Cardiac muscle cell (in vitro differentiated cells and primary cell): ENCODE results near the gene ADAP1. TPM values are rescaled to one million over a fixed set of nuclear protein-coding genes. Genes with fewer than 3 reads are reported as not detected.
"Not testable (repeated sequence)": the region's sequence is repeated elsewhere in the genome, so short reads cannot be mapped to it uniquely, and the experiment has no call there.

Experiments
- DNase-seq, 2 donors: peaks; one replicate each; pipeline versions ENCODE4 v3.0.0 to v3.0.0-alpha.2; 2010 to 2017; ENCODE audit warnings: low read depth in 1 of 2, low spot score in 1 of 2
- H3K27ac ChIP-seq: fragments of 200-600 bp; sonication (generic); 2 replicates; pipeline ENCODE4 v1.5.1; 2016
- H3K27me3 ChIP-seq: fragments of 200-600 bp; sonication (generic); 2 replicates; pipeline ENCODE4 v1.6.0; 2016; ENCODE audit warnings: control low read depth
- H3K36me3 ChIP-seq: fragments of 200-600 bp; sonication (generic); 2 replicates; pipeline ENCODE4 v1.5.1; 2016; ENCODE audit warnings: control low read depth
- H3K4me1 ChIP-seq: fragments of 200-600 bp; sonication (generic); 2 replicates; pipeline ENCODE4 v1.8.1; 2017; ENCODE audit warnings: low read depth, mild to moderate bottlenecking, mixed run types
- H3K4me3 ChIP-seq: fragments of 200-600 bp; sonication (generic); 2 replicates; pipeline ENCODE4 v1.5.1; 2016; ENCODE audit warnings: mild to moderate bottlenecking
- H3K9me3 ChIP-seq: fragments of 200-600 bp; sonication (generic); 2 replicates; pipeline ENCODE4 v1.5.1; 2017; ENCODE audit warnings: low read depth, mild to moderate bottlenecking, control low read depth
- polyA plus RNA-seq: library from polyadenylated mRNA; unstranded; fragments of >200 nt; fragmentation: Nextera tagmentation; extraction: Ambion mirVana; gene quantifications from 2 replicates; pipeline ENCODE4 v1.2.1, GENCODE V29; 2016
- total RNA-seq: library from RNA; depleted of rRNA; stranded (reverse); fragments of >200 nt; gene quantifications from 2 replicates; pipeline ENCODE4 v1.2.3, GENCODE V29; 2016
- TF ChIP-seq, protein P1 (sequence below): IDR thresholded peaks from 2 replicates; pipeline ENCODE4 v1.5.1; 2012; ENCODE audit warnings: low read depth, mild to moderate bottlenecking, low read length

ADAP1 gene
- total and polyA plus RNA-seq, 2 experiments from 2014 or later, result 12.0 to 14.4 TPM

DNA sequence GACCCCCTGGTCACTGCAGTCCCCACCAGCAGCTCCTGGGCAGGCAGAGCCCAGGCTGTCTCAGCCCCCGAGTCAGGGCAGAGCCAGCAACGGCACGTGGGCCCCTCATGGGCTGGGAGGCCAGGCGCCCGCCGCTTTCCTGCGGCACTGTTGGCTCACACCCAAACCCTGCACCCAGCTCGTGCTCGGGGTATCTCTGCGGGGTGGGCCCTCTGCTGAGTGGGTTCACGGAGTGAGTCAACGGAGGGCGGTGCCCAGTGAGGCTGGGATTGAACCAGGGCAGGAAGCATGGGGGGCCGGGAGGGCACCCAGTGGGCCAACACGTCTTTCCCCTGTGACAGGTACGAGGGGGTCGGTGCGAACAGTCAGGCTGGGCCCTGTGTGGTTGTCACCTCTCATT lies 28.9 kb downstream of the ADAP1 start:
- no peak for DNase-seq
- H3K4me3 ChIP-seq, result no peak overlapping the region
- no peaks in the 10 kb centered on the region for H3K4me1 ChIP-seq
- TF ChIP-seq, protein P1, sequence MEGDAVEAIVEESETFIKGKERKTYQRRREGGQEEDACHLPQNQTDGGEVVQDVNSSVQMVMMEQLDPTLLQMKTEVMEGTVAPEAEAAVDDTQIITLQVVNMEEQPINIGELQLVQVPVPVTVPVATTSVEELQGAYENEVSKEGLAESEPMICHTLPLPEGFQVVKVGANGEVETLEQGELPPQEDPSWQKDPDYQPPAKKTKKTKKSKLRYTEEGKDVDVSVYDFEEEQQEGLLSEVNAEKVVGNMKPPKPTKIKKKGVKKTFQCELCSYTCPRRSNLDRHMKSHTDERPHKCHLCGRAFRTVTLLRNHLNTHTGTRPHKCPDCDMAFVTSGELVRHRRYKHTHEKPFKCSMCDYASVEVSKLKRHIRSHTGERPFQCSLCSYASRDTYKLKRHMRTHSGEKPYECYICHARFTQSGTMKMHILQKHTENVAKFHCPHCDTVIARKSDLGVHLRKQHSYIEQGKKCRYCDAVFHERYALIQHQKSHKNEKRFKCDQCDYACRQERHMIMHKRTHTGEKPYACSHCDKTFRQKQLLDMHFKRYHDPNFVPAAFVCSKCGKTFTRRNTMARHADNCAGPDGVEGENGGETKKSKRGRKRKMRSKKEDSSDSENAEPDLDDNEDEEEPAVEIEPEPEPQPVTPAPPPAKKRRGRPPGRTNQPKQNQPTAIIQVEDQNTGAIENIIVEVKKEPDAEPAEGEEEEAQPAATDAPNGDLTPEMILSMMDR, result no peak
- no peaks in the 10 kb centered on the region for H3K27me3 ChIP-seq
- H3K9me3 ChIP-seq, result no peaks in the 10 kb centered on the region
- H3K36me3 ChIP-seq, result no peaks in the 10 kb centered on the region
- no peak overlapping the region for H3K27ac ChIP-seq

DNA sequence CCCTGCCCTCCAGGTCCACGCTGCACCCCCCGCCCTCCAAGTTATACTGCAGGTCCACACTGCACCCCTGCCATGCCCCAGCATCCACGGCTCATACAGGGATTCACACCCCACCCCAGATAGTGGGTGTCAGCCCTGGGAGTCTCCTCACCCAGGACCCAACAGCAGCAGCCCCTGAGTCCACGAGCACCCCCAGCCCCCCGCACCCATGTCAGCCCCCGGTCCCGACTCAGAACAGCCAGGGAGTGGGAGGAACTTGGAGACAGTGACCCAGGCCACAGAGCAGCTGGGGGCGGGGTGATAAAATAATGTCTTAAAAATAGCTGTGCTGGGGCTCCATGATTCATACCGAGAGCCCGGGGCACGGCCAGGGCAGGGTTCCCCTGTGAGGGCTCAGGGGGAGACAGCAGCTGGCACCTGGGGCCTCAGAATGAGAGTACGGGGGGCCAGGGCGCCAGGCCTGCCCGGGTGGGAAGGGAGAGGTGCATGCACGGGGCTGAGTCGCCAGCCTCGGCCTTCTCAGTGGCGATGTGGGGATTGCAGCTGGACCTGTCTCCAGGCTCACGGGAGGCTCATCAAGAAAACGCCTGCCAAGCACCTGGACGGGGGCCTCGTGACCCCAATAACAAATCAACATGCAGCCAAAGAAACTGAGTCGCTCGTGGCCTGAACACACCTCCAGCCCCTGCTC lies 29.8 kb downstream of the ADAP1 start:
- Histone ChIP-seq H3K4me1 (no peaks in the 10 kb centered on the region), H3K27me3 (no peaks in the 10 kb centered on the region), H3K27ac (no peak overlapping the region), H3K4me3 (no peak overlapping the region), H3K36me3 (no peaks in the 10 kb centered on the region), H3K9me3 (no peaks in the 10 kb centered on the region)
- TF ChIP-seq, protein P1, result no peak
- DNase-seq, result no peak

DNA sequence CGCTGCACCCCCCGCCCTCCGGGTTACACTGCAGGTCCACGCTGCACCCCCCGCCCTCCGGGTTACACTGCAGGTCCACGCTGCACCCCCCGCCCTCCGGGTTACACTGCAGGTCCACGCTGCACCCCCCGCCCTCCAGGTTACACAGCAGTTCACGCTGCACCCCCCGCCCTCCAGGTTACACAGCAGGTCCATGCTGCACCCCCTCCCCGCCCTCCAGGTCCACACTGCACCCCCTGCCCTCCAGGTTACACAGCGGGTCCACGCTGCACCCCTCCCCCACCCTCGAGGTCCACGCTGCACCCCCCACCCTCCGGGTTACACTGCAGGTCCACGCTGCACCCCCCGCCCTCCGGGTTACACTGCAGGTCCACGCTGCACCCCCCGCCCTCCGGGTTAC lies 30.4 kb downstream of the ADAP1 start:
- not testable (repeated sequence) for DNase-seq, H3K9me3 ChIP-seq, H3K27ac ChIP-seq, H3K4me3 ChIP-seq, H3K27me3 ChIP-seq, H3K36me3 ChIP-seq, H3K4me1 ChIP-seq

DNA sequence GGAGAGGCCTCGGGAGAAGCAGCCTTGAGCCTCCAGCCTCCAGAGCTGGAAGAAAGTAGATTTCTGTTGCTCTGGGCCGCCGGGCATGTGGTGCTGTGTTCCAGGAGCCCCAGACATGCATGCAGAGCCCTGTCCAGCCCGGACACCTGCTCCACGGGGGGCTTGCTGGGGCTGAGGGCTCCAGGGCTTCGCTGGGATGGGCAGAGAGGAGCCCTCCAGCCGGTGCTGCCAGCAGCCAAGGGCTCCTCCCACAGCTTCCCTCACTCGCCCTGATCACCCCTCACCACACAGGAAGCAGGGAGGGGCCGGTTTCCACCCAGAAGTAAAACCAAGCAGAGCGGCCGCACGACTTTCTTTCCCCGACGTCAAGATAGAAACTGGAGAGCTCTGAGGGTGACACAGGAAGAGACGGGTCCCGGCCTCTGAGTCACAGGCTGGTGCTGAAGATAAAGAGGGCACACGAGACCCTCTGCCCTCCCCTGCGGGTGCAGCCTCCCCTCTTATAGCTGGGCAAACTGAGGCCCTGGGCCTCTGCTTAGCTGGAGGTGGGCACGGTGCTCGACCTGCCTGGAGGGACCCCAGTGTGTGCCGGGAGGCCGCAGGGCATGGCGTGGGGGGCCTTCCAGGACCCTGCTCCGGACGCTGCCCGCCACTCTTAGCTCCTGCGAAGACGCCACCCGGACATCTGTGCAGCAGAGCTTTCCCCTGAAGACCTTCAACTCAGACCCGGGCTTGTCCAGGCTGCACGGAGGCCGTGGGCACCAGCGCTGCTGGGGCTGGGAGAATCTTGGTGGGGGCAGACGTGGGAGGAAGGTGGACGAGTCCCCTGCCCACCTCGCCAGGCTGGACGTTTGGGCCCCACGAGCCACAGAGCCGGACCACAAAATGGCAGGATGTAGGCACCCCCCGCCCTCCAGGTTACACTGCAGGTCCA lies 31.1 kb downstream of the ADAP1 start:
- no peaks in the 10 kb centered on the region for H3K27me3 ChIP-seq
- H3K27ac ChIP-seq, result no peak overlapping the region
- no peaks in the 10 kb centered on the region for H3K36me3 ChIP-seq
- peak; percentile 38 to 48 for DNase-seq
- no peaks in the 10 kb centered on the region for H3K4me1 ChIP-seq
- TF ChIP-seq, protein P1, result no peak
- H3K9me3 ChIP-seq, result no peaks in the 10 kb centered on the region
- H3K4me3 ChIP-seq, result no peak overlapping the region

DNA sequence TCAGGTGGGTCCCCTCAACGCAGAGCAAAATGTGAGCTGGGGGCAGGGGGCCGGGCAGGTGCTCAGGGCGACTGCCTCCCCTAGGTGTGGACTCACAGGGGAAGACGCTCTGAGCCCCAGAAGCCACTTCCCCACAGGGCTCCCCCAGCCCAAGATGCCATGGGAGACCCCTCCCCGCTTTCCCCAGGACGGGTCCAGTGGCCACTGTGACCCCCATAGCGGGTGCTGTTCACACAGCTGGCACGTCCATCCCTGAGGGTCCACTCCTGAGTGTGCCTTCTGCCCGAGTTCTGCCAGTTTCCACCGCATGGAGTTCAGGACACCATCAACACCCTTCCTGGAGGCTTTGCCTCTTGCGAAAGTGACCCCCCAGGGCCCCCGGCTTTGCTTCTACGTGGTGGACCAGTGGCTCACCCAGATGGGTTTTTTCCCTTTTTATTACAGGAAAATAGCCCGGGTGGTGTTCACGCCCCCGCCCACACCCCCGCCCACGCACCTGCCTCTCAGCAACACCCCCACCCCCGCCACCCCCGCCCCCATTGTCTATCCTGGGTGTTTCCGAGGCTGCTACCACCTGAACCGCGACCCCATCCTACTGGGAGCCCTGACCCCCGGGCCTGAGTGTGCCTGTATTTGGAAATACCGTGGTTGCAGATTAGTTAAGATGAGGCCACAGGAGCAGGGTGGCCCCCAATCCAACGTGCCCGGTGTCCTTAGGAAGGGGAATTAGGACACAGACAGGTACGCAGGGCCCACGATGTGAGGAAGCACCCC lies 32.0 kb downstream of the ADAP1 start:
- H3K36me3 ChIP-seq, result no peaks in the 10 kb centered on the region
- TF ChIP-seq, protein P1, result no peak
- no peaks in the 10 kb centered on the region for H3K27me3 ChIP-seq
- H3K4me1 ChIP-seq, result no peaks in the 10 kb centered on the region
- H3K27ac ChIP-seq, result no peak overlapping the region
- no peak overlapping the region for H3K4me3 ChIP-seq
- DNase-seq, result no peak
- no peaks in the 10 kb centered on the region for H3K9me3 ChIP-seq
